ENCODE data around the gene SLX4IP. TPM values are rescaled to one million over a fixed set of nuclear protein-coding genes. Genes with fewer than 3 reads are reported as not detected.

SLX4IP gene
- total RNA-seq, 1 donor from 2014 or later, result 6.8 TPM

- Mint-ChIP-seq H3K4me3 (ENCODE audit: unreplicated experiment) (peak overlapping the region; percentile 49), H3K27ac (ENCODE audit: unreplicated experiment) (peak overlapping the region; percentile 19)
Observed at GRCh38 chr20:10668677-10669368, 233.7 kb downstream of the SLX4IP start.

GRCh38 chr20:10669843-10670446, 234.8 kb downstream of the SLX4IP start:
- peak overlapping the region; percentile 93 for H3K4me3 Mint-ChIP-seq (ENCODE audit: unreplicated experiment)
- H3K9me3 Mint-ChIP-seq (ENCODE audit: unreplicated experiment), result no peaks in the 10 kb centered on the region
- peaks cover 58% of the 10 kb centered on the region for H3K36me3 Mint-ChIP-seq (ENCODE audit: low read depth, unreplicated experiment)
- peaks cover 61% of the 10 kb centered on the region for H3K4me1 Mint-ChIP-seq (ENCODE audit: unreplicated experiment)
- H3K27me3 Mint-ChIP-seq (ENCODE audit: unreplicated experiment), result peaks cover 9% of the 10 kb centered on the region
- DNase-seq (ENCODE audit: low spot score), result no peak
- no peak for TF ChIP-seq CTCF (IDR thresholded peaks at IDR 0.05; ENCODE audit: unreplicated experiment)
- H3K27ac Mint-ChIP-seq (ENCODE audit: unreplicated experiment), result peak overlapping the region; percentile 11

More at GRCh38 chr20:10668677-10669368, 233.7 kb downstream of the SLX4IP start:
- DNase-seq (ENCODE audit: low spot score), result no peak
- peaks cover 71% of the 10 kb centered on the region for H3K4me1 Mint-ChIP-seq (ENCODE audit: unreplicated experiment)
- no peak for TF ChIP-seq CTCF (IDR thresholded peaks at IDR 0.05; ENCODE audit: unreplicated experiment)
- no peaks in the 10 kb centered on the region for H3K9me3 Mint-ChIP-seq (ENCODE audit: unreplicated experiment)
- H3K36me3 Mint-ChIP-seq (ENCODE audit: low read depth, unreplicated experiment), result peaks cover 69% of the 10 kb centered on the region
- H3K27me3 Mint-ChIP-seq (ENCODE audit: unreplicated experiment), result peaks cover 9% of the 10 kb centered on the region

GRCh38 chr20:10670501-10671220, 235.6 kb downstream of the SLX4IP start:
- Mint-ChIP-seq H3K27me3 (ENCODE audit: unreplicated experiment) (peaks cover 10% of the 10 kb centered on the region), H3K4me1 (ENCODE audit: unreplicated experiment) (peaks cover 62% of the 10 kb centered on the region), H3K36me3 (ENCODE audit: low read depth, unreplicated experiment) (peaks cover 52% of the 10 kb centered on the region), H3K9me3 (ENCODE audit: unreplicated experiment) (no peaks in the 10 kb centered on the region), H3K4me3 (ENCODE audit: unreplicated experiment) (peak overlapping the region; percentile 93), H3K27ac (ENCODE audit: unreplicated experiment) (peak overlapping the region; percentile 15)
- no peak for TF ChIP-seq CTCF (IDR thresholded peaks at IDR 0.05; ENCODE audit: unreplicated experiment)
- DNase-seq (ENCODE audit: low spot score), result no peak

GRCh38 chr20:10671221-10671918, 236.3 kb downstream of the SLX4IP start:
- H3K9me3 Mint-ChIP-seq (ENCODE audit: unreplicated experiment), result no peaks in the 10 kb centered on the region
- peak overlapping the region; percentile 93 for H3K4me3 Mint-ChIP-seq (ENCODE audit: unreplicated experiment)
- H3K27me3 Mint-ChIP-seq (ENCODE audit: unreplicated experiment), result peaks cover 6% of the 10 kb centered on the region
- H3K4me1 Mint-ChIP-seq (ENCODE audit: unreplicated experiment), result peaks cover 59% of the 10 kb centered on the region
- peak; percentile 50 for DNase-seq (ENCODE audit: low spot score)
- peak; percentile 29 for TF ChIP-seq CTCF (IDR thresholded peaks at IDR 0.05; ENCODE audit: unreplicated experiment)
- H3K36me3 Mint-ChIP-seq (ENCODE audit: low read depth, unreplicated experiment), result peaks cover 45% of the 10 kb centered on the region
- H3K27ac Mint-ChIP-seq (ENCODE audit: unreplicated experiment), result peak overlapping the region; percentile 30

All from endothelial cell (in vitro differentiated cells).